ENCODE data around the gene DPP9. TPM values are rescaled to one million over a fixed set of nuclear protein-coding genes. Genes with fewer than 3 reads are reported as not detected.
A peak's percentile ranks its signal among the peaks of the same experiment; 100 is the strongest.

Gene DPP9
- total and polyA plus RNA-seq, 2 of the 13 experiments (the other 11 are each of a cell fraction or from before 2014, with no cell fraction given) = 8.4 to 25.8 TPM

- TF ChIP-seq ZNF780A (CRISPR knock-in tag; IDR thresholded peaks at IDR 0.05) = no peak
- TF ChIP-seq, protein P1, sequence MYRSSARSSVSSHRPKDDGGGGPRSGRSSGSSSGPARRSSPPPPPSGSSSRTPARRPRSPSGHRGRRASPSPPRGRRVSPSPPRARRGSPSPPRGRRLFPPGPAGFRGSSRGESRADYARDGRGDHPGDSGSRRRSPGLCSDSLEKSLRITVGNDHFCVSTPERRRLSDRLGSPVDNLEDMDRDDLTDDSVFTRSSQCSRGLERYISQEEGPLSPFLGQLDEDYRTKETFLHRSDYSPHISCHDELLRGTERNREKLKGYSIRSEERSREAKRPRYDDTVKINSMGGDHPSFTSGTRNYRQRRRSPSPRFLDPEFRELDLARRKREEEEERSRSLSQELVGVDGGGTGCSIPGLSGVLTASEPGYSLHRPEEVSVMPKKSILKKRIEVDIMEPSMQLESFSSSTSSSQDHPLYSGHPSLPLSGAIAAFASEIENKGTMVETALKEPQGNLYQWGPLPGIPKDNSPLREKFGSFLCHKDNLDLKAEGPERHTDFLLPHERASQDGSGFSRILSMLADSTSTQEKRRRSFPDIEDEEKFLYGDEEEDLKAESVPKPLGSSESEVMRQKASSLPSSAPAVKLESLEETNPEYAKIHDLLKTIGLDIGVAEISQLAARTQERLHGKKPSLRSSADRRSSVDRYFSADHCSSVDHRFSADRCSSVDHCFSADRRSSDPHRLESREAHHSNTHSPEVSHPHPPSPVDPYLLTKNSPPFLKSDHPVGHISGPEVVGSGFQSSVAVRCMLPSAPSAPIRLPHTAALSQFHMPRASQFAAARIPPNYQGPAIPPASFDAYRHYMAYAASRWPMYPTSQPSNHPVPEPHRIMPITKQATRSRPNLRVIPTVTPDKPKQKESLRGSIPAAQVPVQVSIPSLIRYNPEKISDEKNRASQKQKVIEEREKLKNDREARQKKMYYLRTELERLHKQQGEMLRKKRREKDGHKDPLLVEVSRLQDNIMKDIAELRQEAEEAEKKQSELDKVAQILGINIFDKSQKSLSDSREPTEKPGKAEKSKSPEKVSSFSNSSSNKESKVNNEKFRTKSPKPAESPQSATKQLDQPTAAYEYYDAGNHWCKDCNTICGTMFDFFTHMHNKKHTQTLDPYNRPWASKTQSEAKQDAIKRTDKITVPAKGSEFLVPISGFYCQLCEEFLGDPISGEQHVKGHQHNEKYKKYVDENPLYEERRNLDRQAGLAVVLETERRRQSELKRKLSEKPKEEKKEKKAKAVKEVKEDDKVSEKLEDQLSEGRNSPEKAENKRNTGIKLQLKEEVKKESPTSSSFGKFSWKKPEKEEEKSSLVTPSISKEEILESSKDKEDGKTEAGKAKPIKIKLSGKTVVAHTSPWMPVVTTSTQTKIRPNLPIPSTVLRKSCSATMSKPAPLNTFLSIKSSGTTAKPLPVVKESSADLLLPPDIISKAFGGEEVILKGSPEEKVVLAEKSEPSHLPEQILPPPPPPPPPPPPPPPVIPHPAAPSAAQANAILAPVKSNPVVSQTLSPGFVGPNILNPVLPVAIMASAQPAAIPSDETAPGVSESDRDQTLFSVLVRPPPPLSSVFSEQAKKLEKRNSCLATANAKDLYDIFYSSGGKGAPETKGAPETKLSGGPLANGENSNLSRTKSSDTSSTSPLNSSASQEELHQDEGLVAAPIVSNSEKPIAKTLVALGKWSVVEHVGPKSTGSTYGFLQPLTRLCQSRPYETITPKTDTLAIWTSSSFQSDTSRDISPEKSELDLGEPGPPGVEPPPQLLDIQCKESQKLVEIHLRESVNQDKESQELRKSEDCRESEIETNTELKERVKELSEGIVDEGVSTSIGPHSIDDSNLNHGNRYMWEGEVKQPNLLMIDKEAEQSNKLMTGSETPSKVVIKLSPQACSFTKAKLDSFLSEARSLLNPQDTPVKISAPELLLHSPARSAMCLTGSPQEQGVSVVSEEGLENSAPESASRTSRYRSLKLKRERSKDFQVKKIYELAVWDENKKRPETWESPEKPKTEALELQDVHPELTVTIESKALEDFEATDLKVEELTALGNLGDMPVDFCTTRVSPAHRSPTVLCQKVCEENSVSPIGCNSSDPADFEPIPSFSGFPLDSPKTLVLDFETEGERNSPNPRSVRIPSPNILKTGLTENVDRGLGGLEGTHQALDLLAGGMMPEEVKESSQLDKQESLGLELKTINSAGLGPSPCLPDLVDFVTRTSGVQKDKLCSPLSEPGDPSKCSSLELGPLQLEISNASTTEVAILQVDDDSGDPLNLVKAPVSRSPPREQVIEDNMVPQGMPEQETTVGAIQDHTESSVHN (CRISPR knock-in tag; IDR thresholded peaks at IDR 0.05) = no peak
- TF ChIP-seq MLXIP (CRISPR knock-in tag; IDR thresholded peaks at IDR 0.05; ENCODE audit: borderline replicate concordance) = no peak
- TF ChIP-seq, protein P2, sequence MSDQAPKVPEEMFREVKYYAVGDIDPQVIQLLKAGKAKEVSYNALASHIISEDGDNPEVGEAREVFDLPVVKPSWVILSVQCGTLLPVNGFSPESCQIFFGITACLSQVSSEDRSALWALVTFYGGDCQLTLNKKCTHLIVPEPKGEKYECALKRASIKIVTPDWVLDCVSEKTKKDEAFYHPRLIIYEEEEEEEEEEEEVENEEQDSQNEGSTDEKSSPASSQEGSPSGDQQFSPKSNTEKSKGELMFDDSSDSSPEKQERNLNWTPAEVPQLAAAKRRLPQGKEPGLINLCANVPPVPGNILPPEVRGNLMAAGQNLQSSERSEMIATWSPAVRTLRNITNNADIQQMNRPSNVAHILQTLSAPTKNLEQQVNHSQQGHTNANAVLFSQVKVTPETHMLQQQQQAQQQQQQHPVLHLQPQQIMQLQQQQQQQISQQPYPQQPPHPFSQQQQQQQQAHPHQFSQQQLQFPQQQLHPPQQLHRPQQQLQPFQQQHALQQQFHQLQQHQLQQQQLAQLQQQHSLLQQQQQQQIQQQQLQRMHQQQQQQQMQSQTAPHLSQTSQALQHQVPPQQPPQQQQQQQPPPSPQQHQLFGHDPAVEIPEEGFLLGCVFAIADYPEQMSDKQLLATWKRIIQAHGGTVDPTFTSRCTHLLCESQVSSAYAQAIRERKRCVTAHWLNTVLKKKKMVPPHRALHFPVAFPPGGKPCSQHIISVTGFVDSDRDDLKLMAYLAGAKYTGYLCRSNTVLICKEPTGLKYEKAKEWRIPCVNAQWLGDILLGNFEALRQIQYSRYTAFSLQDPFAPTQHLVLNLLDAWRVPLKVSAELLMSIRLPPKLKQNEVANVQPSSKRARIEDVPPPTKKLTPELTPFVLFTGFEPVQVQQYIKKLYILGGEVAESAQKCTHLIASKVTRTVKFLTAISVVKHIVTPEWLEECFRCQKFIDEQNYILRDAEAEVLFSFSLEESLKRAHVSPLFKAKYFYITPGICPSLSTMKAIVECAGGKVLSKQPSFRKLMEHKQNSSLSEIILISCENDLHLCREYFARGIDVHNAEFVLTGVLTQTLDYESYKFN (CRISPR knock-in tag; conservative IDR thresholded peaks at IDR 0.05) = peak; percentile 39; the same call in 1 of the 2 replicates
- TF ChIP-seq, protein P3, sequence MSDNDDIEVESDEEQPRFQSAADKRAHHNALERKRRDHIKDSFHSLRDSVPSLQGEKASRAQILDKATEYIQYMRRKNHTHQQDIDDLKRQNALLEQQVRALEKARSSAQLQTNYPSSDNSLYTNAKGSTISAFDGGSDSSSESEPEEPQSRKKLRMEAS (IDR thresholded peaks at IDR 0.05) = peak; percentile 83
- TF ChIP-seq ZNF574 (CRISPR knock-in tag; IDR thresholded peaks at IDR 0.05) = no peak; the same call in 1 of the 2 replicates
- TF ChIP-seq GATA4 (IDR thresholded peaks at IDR 0.05; ENCODE audit: borderline replicate concordance, low read depth) = no peak
- no peak for TF ChIP-seq NKX3-1 (CRISPR knock-in tag; IDR thresholded peaks at IDR 0.05)
- TF ChIP-seq RFX5 (IDR thresholded peaks at IDR 0.05; ENCODE audit: low read depth, low read length) = no peak
- peak; percentile 72 for TF ChIP-seq ZFY (CRISPR knock-in tag; IDR thresholded peaks at IDR 0.05)
Observed at GRCh38 chr19:4639531-4640246, 84.0 kb downstream of the DPP9 start (continued).
